ENCODE results near the gene GSTO1.

GSTO1 gene

GRCh38 chr10:104274762-104275721 is 20.4 kb downstream of the GSTO1 start:
- DNase-seq (ENCODE audit: low read depth in 2 of 2) = no peak

- no peak for DNase-seq (ENCODE audit: low read depth in 2 of 2)
Measured at GRCh38 chr10:104276192-104276591, 21.5 kb downstream of the GSTO1 start.

- no peak for DNase-seq (ENCODE audit: low read depth in 2 of 2)
Measured at GRCh38 chr10:104277785-104278184, 23.1 kb downstream of the GSTO1 start.

DNA sequence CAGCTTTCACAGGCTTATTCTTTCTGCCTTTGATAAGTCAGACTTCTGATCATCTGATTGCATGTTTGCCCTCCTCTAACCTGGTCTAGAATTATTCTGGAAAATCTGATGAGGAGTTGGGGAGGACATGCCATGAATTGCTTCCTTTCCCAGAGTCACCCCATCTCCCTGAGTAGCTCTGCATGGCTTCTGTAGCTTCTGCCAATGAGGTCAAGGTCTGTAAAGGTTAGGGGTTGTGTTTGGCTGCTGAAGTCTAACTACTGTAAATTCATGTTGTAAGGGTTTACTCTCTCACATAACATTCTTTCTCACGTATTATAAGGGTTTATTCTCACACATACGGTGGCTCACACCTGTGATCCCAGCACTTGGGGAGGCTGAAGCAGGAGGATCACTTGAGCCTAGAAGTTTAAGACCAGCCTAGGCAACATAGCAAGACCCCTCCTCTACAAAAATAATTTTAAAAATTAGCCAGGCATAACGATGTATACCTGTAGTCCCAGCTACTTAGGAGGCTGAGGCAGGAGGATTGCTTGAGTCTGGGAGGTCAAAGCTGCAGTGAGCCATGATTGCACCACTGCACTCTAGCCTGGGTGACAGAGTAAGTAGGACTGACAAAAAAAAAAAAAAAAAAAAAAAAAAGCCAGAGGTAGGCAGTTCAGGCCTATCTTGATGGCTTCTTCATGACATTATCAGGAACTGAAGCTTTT is 25.0 kb downstream of the GSTO1 start:
- DNase-seq (ENCODE audit: low read depth in 2 of 2) = no peak

- DNase-seq (ENCODE audit: low read depth in 2 of 2) = no peak
Measured at GRCh38 chr10:104281694-104282093, 27.0 kb downstream of the GSTO1 start.

DNA sequence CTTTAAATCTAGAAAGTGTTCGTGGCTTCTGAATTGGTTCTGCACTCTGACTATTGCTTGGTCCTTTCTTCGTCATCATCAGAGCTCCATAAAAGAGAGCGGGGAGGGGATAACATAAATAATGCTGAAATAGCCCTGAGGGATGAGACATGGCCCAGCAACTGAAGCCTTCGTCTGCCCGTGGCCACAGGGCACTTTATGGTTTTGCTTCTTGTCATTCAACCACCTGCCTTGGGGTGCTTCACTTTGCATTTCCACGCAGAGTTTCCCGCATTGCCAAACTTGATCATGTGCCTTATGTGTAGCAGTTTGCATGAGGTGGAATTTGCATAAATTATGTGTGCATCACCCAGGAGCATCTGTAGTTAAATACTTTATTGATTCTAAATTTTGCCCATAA is 30.2 kb downstream of the GSTO1 start:
- no peak for DNase-seq (ENCODE audit: low read depth in 2 of 2)

DNA sequence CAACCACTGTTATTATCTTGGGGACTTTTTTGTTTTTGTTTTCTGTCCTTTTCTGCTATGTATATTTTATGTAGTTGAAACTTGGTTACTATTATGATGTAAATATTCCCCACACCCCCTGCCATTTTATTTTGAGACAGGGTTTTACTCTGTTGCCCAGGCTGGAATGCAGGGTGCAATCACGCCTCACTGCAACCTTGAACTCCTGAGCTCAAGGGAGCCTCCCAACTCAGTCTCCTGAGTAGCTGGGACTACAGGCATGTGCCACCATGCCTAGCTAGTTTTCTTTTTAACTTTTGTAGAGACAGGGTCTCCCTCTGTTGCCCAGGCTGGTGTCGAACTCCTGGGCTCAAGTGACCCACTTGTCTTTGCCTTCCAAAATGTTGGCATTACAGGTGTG is 32.2 kb downstream of the GSTO1 start:
- DNase-seq (ENCODE audit: low read depth in 2 of 2) = no peak

GRCh38 chr10:104288355-104288754 is 33.7 kb downstream of the GSTO1 start:
- DNase-seq (ENCODE audit: low read depth in 2 of 2) = no peak

GRCh38 chr10:104291439-104291951 is 36.8 kb downstream of the GSTO1 start:
- peak; percentile 77 to 80 for DNase-seq (ENCODE audit: low read depth in 2 of 2)

DNA sequence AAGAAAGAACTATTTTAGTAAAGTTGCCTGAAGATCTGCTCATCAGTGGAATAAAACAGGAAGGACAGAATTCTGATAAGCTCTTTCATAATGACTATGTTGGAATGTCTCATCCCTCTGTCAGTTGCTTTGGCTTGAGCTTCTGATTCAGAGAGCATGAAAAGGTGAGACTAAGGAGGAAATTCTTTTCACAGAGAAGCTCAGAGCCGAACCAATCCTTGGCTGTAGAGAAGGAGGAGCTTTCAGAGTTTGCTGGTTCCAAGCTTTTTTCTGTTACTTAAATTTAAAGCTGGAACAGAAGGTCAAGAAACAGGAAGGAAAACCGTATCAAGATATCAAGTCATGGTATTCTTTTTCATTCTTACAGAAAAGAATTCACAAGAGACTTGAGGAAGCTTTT is 38.3 kb downstream of the GSTO1 start:
- DNase-seq (ENCODE audit: low read depth in 2 of 2) = no peak

- DNase-seq (ENCODE audit: low read depth in 2 of 2) = no peak
Measured at GRCh38 chr10:104293781-104294321, 39.2 kb downstream of the GSTO1 start.

DNA sequence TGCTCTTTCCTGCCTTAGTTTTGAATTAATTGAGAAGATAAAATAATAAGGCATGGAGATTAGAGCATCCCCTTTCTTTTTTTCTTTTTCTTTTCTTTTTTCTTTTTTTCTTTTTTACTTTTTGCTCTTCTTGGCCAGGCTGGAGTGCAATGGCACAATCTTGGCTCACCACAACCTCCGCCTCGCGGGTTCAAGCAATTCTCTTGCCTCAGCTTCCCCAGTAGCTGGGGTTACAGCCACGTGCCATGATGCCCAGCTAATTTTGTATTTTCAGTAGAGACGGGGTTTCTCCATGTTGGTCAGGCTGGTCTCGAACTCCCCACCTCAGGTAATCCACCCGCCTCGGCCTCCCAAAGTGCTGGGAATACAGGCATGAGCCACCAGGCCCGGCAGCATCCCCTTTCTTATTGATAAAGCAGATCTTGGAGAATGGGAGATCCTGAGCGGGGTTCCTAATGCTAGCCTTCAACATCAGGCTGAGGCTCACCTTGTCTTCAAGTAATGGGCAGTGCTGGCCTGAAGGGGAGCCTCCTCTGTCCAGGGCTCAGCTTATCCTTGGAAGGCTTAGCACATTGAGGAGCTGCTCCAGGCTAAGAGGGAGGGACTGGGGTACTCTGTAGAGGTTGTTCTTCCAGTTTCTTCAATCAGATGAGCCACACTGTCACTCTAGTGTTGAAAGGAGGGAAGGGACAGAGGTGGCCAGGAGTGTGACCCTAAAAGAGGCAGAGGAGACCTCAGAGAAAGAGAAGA is 42.2 kb downstream of the GSTO1 start:
- no peak for DNase-seq (ENCODE audit: low read depth in 2 of 2)

- no peak for DNase-seq (ENCODE audit: low read depth in 2 of 2)
Measured at GRCh38 chr10:104297697-104298660, 43.3 kb downstream of the GSTO1 start.

DNA sequence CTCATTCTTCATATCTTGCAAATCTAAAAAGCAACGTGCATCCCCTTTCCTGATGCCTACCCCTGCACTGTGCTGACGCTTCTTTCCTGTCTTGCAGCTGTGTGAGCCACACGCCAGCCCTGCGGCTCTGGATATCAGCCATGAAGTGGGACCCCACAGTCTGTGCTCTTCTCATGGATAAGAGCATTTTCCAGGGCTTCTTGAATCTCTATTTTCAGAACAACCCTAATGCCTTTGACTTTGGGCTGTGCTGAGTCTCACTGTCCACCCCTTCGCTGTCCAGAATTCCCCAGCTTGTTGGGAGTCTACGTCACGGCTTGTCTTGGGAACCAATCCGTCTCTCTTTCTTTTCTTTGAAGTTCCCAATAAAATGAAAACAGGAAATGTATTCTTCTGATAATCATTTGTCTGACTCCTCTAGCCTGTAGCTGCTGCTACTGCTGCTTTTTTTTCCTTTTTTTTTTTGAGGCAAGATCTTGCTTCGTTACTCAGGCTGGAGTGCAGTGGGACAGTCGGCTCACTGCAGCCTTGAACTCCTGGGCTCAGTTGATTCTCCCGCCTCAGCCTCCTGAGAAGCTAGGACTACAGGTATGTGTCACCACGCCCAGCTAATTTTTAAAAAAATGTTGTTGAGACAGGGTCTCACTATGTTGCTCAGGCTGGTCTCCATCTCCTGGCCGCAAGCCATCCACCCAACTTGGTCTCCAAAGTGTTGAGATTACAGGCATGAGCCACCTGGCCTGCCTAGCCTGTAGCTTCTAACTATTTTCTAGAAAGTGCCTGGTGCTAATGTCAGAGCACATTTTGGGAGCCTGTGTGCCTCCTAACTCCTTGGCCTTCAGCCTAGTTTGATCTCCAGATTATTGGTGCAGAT is 44.6 kb downstream of the GSTO1 start:
- DNase-seq (ENCODE audit: low read depth in 2 of 2) = no peak

DNA sequence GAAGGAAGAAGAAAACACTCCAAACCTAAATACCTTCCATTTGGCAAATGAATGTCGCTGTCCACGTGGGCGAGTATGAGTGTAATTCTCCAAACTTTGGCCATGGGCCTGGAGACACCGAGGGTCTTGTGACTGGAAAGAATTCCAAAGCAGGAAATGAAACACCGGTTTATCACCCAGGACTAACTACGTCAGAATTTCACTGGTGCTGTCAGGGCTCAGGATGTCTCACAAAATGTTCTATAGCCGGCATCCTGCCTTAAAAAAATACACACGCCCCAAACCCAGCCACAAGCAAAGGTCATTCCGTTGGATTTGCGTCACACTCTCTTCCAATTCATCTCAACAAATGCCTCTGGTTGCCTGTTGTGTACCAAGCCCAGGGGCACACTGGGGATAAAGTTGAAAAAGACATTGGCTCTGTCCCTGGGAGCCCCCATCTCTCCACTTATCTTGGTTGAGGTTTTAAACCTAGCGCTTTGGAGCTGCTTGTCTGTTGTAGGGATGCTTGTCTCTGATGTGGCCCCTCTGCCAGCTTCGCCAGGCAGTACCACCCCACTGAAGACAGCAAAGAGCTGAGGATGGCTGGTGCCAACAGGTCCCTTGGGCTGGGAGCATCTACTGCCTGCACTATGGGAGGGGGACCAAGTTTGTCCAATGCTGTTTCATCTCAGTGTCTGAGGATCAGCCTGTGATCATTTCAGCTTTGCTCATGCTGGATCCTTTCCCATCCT is 45.5 kb downstream of the GSTO1 start:
- no peak for DNase-seq (ENCODE audit: low read depth in 2 of 2)

DNA sequence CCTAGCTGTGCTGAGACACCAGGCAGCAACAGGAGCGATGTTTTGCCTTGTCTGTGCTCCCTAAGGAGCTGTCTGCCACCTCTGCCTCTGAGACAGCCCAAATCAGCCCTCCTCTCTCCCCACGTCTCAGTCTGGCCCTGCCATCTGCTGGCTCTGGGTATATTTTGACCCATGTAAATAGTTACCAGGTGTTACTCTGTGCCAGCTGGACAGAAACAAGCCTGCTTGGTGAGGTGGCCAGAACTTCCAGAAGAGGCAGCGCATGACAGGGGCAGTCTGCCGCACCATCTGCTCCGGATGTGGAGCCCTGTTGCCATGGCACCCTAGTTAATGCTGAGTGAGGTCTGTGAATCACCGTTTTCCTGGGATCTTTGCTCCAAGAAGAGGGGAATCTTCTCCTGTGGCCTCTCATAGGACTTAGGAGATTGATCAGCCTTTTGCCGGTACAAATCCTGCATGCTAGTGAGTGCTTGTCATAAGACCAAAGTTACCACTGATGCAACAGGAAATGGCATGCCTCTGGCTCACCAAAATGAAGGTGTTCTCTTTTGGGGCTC is 46.1 kb downstream of the GSTO1 start:
- no peak for DNase-seq (ENCODE audit: low read depth in 2 of 2)

GRCh38 chr10:104301907-104302690 is 47.4 kb downstream of the GSTO1 start:
- DNase-seq (ENCODE audit: low read depth in 2 of 2) = no peak
